HG02759 (cell line): ENCODE results near the gene PLEKHA5.

Experiments used
- ATAC-seq: cut with Tn5 transposase; IDR thresholded peaks from one replicate; pipeline ENCODE4 v1.9.1; 2021; ENCODE audit warnings: mild to moderate bottlenecking, moderate library complexity; ENCODE audit not compliant: unreplicated experiment

Gene PLEKHA5

GRCh38 chr12:19198272-19198671 is 68.7 kb downstream of the PLEKHA5 start:
- ATAC-seq: no peak

- no peak for ATAC-seq
These were observed 69.8 kb downstream of the PLEKHA5 start for GRCh38 chr12:19199332-19199731.

GRCh38 chr12:19200261-19200660 is 70.7 kb downstream of the PLEKHA5 start:
- no peak for ATAC-seq

- ATAC-seq: no peak
These were observed 72.1 kb downstream of the PLEKHA5 start for GRCh38 chr12:19201661-19202060.

GRCh38 chr12:19203013-19203412 is 73.5 kb downstream of the PLEKHA5 start:
- no peak for ATAC-seq

GRCh38 chr12:19203539-19204506 is 74.3 kb downstream of the PLEKHA5 start:
- ATAC-seq: no peak

GRCh38 chr12:19205120-19205519 is 75.6 kb downstream of the PLEKHA5 start:
- no peak for ATAC-seq

- ATAC-seq: no peak
These were observed 77.1 kb downstream of the PLEKHA5 start for GRCh38 chr12:19206493-19207077.

GRCh38 chr12:19208456-19208855 is 78.9 kb downstream of the PLEKHA5 start:
- no peak for ATAC-seq

GRCh38 chr12:19209661-19210060 is 80.1 kb downstream of the PLEKHA5 start:
- no peak for ATAC-seq

- ATAC-seq: no peak
These were observed 82.3 kb downstream of the PLEKHA5 start for GRCh38 chr12:19211802-19212201.

GRCh38 chr12:19212245-19212644 is 82.7 kb downstream of the PLEKHA5 start:
- ATAC-seq: no peak

- no peak for ATAC-seq
These were observed 84.5 kb downstream of the PLEKHA5 start for GRCh38 chr12:19214020-19214419.

- no peak for ATAC-seq
These were observed 85.6 kb downstream of the PLEKHA5 start for GRCh38 chr12:19215115-19215514.

GRCh38 chr12:19217446-19217845 is 87.9 kb downstream of the PLEKHA5 start:
- no peak for ATAC-seq

- no peak for ATAC-seq
These were observed 90.7 kb downstream of the PLEKHA5 start for GRCh38 chr12:19220205-19220604.

GRCh38 chr12:19220852-19221466 is 91.4 kb downstream of the PLEKHA5 start:
- ATAC-seq: no peak

- no peak for ATAC-seq
These were observed 93.0 kb downstream of the PLEKHA5 start for GRCh38 chr12:19222558-19222957.

GRCh38 chr12:19223018-19223417 is 93.5 kb downstream of the PLEKHA5 start:
- ATAC-seq: no peak

GRCh38 chr12:19223695-19224094 is 94.2 kb downstream of the PLEKHA5 start:
- no peak for ATAC-seq

- ATAC-seq: no peak
These were observed 95.2 kb downstream of the PLEKHA5 start for GRCh38 chr12:19224746-19225145.
